Measurements from ENCODE around the gene EGFR. TPM values are rescaled to one million over a fixed set of nuclear protein-coding genes. Genes with fewer than 3 reads are reported as not detected.

EGFR gene
- total and polyA plus RNA-seq, 5 donors from 2014 or later = not detected

- no peak for ATAC-seq (ENCODE audit: low read depth in 2 of 2)
- H3K27ac Mint-ChIP-seq = no peak overlapping the region
These were observed 102.4 kb downstream of the EGFR start for GRCh38 chr7:55121249-55121648.

GRCh38 chr7:55122263-55122662, 103.4 kb downstream of the EGFR start:
- ATAC-seq (ENCODE audit: low read depth in 2 of 2) = no peak

More at GRCh38 chr7:55121249-55121648, 102.4 kb downstream of the EGFR start:
- H3K27me3 ChIP-seq (ENCODE audit: control insufficient read depth, insufficient read depth, low read length) = peaks cover 2% of the 10 kb centered on the region
- Mint-ChIP-seq H3K4me3 (no peak overlapping the region), H3K4me1 (no peaks in the 10 kb centered on the region), H3K27me3 (peaks cover 14% of the 10 kb centered on the region), H3K9me3 (peaks cover 0 to 1% (median 0%) of the 10 kb centered on the region in 7 donors), H3K36me3 (no peaks in the 10 kb centered on the region)
- no peak overlapping the region for H3K4me3 ChIP-seq (ENCODE audit: low read depth, low read length)
- no peak overlapping the region for H3K27ac ChIP-seq (ENCODE audit: insufficient read depth, low read length, poor library complexity, severe bottlenecking)
- no peaks in the 10 kb centered on the region for H3K9me3 ChIP-seq (ENCODE audit: control insufficient read depth in 2 of 2, low read length in 2 of 2)
- no peak for DNase-seq
- H3K36me3 ChIP-seq (ENCODE audit: control insufficient read depth, insufficient read depth, low read length) = no peaks in the 10 kb centered on the region
- H3K4me1 ChIP-seq (ENCODE audit: control insufficient read depth, insufficient read depth, low read length, poor library complexity, severe bottlenecking) = no peaks in the 10 kb centered on the region

DNA sequence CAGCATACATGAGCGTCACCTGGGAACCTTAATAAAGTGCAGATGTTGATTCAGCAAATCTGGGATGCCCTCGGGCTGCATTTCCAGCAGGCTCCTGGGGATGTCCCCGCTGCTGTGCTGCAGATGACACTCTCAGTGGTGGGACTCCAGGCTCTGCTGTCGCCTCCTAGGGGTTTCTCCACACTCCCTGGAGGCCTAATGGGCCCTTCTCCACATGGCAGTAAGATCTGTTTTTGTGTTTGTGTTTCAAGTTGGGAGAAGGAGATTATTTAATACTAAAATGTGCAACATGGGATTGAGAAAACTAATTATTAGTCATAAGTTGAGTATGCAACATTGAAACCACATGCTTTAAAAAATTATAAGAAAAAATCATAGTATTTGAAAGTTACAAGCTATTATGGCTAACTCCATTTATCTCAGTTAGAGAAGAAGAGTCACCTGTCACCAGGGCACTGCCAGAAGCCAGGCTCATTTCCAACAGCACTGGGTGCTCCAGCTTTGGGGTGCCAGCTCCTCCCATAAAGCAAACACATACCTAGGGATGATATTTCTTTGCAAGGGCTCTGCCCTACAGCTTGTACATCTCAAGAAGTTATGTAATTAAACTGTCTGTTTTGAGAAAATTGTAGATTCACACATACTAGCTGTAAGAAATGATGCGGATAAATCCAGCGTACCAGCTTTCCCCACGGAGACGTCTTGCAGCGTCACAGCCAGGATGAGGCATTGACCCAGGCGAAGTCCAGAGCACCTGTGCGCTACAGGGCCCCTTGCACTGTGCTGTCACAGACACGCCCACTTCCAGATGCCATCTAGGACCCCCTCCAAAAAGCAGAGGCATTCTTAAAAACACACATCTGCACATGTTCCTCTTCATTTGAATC, 106.4 kb downstream of the EGFR start:
- Histone ChIP-seq H3K9me3 (ENCODE audit: control insufficient read depth in 2 of 2, low read length in 2 of 2) (no peaks in the 10 kb centered on the region), H3K36me3 (ENCODE audit: control insufficient read depth, insufficient read depth, low read length) (no peaks in the 10 kb centered on the region), H3K27ac (ENCODE audit: insufficient read depth, low read length, poor library complexity, severe bottlenecking) (no peak overlapping the region), H3K4me3 (ENCODE audit: low read depth, low read length) (no peak overlapping the region), H3K4me1 (ENCODE audit: control insufficient read depth, insufficient read depth, low read length, poor library complexity, severe bottlenecking) (no peaks in the 10 kb centered on the region), H3K27me3 (ENCODE audit: control insufficient read depth, insufficient read depth, low read length) (peaks cover 2% of the 10 kb centered on the region)
- no peaks in the 10 kb centered on the region for H3K36me3 Mint-ChIP-seq
- DNase-seq (no peak), ATAC-seq (ENCODE audit: low read depth in 2 of 2) (no peak)
- peaks cover 15% of the 10 kb centered on the region for H3K27me3 Mint-ChIP-seq
- H3K27ac Mint-ChIP-seq = no peak overlapping the region
- peaks cover 0 to 1% (median 0%) of the 10 kb centered on the region in 7 donors for H3K9me3 Mint-ChIP-seq
- H3K4me3 Mint-ChIP-seq = no peak overlapping the region
- no peaks in the 10 kb centered on the region for H3K4me1 Mint-ChIP-seq

More at GRCh38 chr7:55122263-55122662, 103.4 kb downstream of the EGFR start:
- H3K36me3 Mint-ChIP-seq = no peaks in the 10 kb centered on the region
- Histone ChIP-seq H3K27ac (ENCODE audit: insufficient read depth, low read length, poor library complexity, severe bottlenecking) (no peak overlapping the region), H3K4me3 (ENCODE audit: low read depth, low read length) (no peak overlapping the region), H3K27me3 (ENCODE audit: control insufficient read depth, insufficient read depth, low read length) (peaks cover 2% of the 10 kb centered on the region), H3K4me1 (ENCODE audit: control insufficient read depth, insufficient read depth, low read length, poor library complexity, severe bottlenecking) (no peaks in the 10 kb centered on the region), H3K9me3 (ENCODE audit: control insufficient read depth in 2 of 2, low read length in 2 of 2) (no peaks in the 10 kb centered on the region), H3K36me3 (ENCODE audit: control insufficient read depth, insufficient read depth, low read length) (no peaks in the 10 kb centered on the region)
- no peak for DNase-seq
- no peaks in the 10 kb centered on the region for H3K4me1 Mint-ChIP-seq
- no peak overlapping the region for H3K27ac Mint-ChIP-seq
- peaks cover 14% of the 10 kb centered on the region for H3K27me3 Mint-ChIP-seq
- peaks cover 0 to 1% (median 0%) of the 10 kb centered on the region in 7 donors for H3K9me3 Mint-ChIP-seq
- H3K4me3 Mint-ChIP-seq = no peak overlapping the region

GRCh38 chr7:55127135-55127551, 108.3 kb downstream of the EGFR start:
- Mint-ChIP-seq H3K9me3 (peaks cover 0 to 1% (median 0%) of the 10 kb centered on the region in 7 donors), H3K36me3 (no peaks in the 10 kb centered on the region), H3K27me3 (peaks cover 15% of the 10 kb centered on the region), H3K27ac (no peak overlapping the region), H3K4me3 (no peak overlapping the region), H3K4me1 (no peaks in the 10 kb centered on the region)
- H3K27me3 ChIP-seq (ENCODE audit: control insufficient read depth, insufficient read depth, low read length) = peaks cover 2% of the 10 kb centered on the region
- no peaks in the 10 kb centered on the region for H3K4me1 ChIP-seq (ENCODE audit: control insufficient read depth, insufficient read depth, low read length, poor library complexity, severe bottlenecking)
- no peak overlapping the region for H3K4me3 ChIP-seq (ENCODE audit: low read depth, low read length)
- H3K9me3 ChIP-seq (ENCODE audit: control insufficient read depth in 2 of 2, low read length in 2 of 2) = no peaks in the 10 kb centered on the region
- H3K36me3 ChIP-seq (ENCODE audit: control insufficient read depth, insufficient read depth, low read length) = no peaks in the 10 kb centered on the region
- no peak for ATAC-seq (ENCODE audit: low read depth in 2 of 2)
- no peak for DNase-seq
- no peak overlapping the region for H3K27ac ChIP-seq (ENCODE audit: insufficient read depth, low read length, poor library complexity, severe bottlenecking)

DNA sequence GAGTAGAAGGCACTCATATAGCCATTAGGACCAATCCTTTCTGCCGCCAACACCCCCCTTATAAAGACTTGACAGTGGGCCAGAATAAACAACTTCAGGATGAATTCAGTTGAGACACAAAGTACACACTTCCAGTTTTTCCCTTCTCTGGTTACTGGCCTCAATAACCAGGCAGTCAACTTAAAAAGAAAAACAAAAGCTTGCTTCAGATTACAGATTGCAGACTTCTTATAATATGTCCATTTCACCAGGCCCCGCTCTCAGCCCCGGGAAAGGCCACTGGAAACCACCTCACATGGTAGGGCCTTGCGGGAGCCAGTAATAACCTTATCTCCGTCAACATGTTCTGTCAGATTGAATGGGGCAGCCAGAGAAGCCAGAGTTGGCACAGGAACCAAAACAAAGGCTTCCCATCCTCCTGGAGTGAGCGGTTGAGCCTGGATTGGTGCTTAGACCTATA, 108.8 kb downstream of the EGFR start:
- H3K27ac Mint-ChIP-seq = no peak overlapping the region
- Histone ChIP-seq H3K27ac (ENCODE audit: insufficient read depth, low read length, poor library complexity, severe bottlenecking) (no peak overlapping the region), H3K4me3 (ENCODE audit: low read depth, low read length) (no peak overlapping the region), H3K9me3 (ENCODE audit: control insufficient read depth in 2 of 2, low read length in 2 of 2) (no peaks in the 10 kb centered on the region), H3K36me3 (ENCODE audit: control insufficient read depth, insufficient read depth, low read length) (no peaks in the 10 kb centered on the region), H3K27me3 (ENCODE audit: control insufficient read depth, insufficient read depth, low read length) (peaks cover 2% of the 10 kb centered on the region), H3K4me1 (ENCODE audit: control insufficient read depth, insufficient read depth, low read length, poor library complexity, severe bottlenecking) (no peaks in the 10 kb centered on the region)
- DNase-seq = no peak
- H3K36me3 Mint-ChIP-seq = no peaks in the 10 kb centered on the region
- no peaks in the 10 kb centered on the region for H3K4me1 Mint-ChIP-seq
- ATAC-seq (ENCODE audit: low read depth in 2 of 2) = no peak
- peaks cover 17% of the 10 kb centered on the region for H3K27me3 Mint-ChIP-seq
- peaks cover 0 to 1% (median 0%) of the 10 kb centered on the region in 7 donors for H3K9me3 Mint-ChIP-seq
- H3K4me3 Mint-ChIP-seq = no peak overlapping the region

GRCh38 chr7:55128693-55129394, 110.0 kb downstream of the EGFR start:
- H3K27me3 Mint-ChIP-seq = peaks cover 22% of the 10 kb centered on the region

GRCh38 chr7:55129541-55130394, 111.0 kb downstream of the EGFR start:
- no peaks in the 10 kb centered on the region for H3K36me3 Mint-ChIP-seq
- no peaks in the 10 kb centered on the region for H3K4me1 ChIP-seq (ENCODE audit: control insufficient read depth, insufficient read depth, low read length, poor library complexity, severe bottlenecking)
- H3K27ac Mint-ChIP-seq = no peak overlapping the region
- peaks cover 19% of the 10 kb centered on the region for H3K27me3 Mint-ChIP-seq
- DNase-seq (no peak), ATAC-seq (ENCODE audit: low read depth in 2 of 2) (no peak)
- no peaks in the 10 kb centered on the region for H3K36me3 ChIP-seq (ENCODE audit: control insufficient read depth, insufficient read depth, low read length)
- no peak overlapping the region for H3K27ac ChIP-seq (ENCODE audit: insufficient read depth, low read length, poor library complexity, severe bottlenecking)
- H3K9me3 Mint-ChIP-seq = peaks cover 0 to 4% (median 0%) of the 10 kb centered on the region in 7 donors
- H3K27me3 ChIP-seq (ENCODE audit: control insufficient read depth, insufficient read depth, low read length) = no peaks in the 10 kb centered on the region
- no peak overlapping the region for H3K4me3 Mint-ChIP-seq
- H3K4me1 Mint-ChIP-seq = no peaks in the 10 kb centered on the region
- H3K9me3 ChIP-seq (ENCODE audit: control insufficient read depth in 2 of 2, low read length in 2 of 2) = no peaks in the 10 kb centered on the region
- H3K4me3 ChIP-seq (ENCODE audit: low read depth, low read length) = no peak overlapping the region

More at GRCh38 chr7:55128693-55129394, 110.0 kb downstream of the EGFR start:
- no peaks in the 10 kb centered on the region for H3K36me3 Mint-ChIP-seq
- Histone ChIP-seq H3K27me3 (ENCODE audit: control insufficient read depth, insufficient read depth, low read length) (peaks cover under 1% of the 10 kb centered on the region), H3K9me3 (ENCODE audit: control insufficient read depth in 2 of 2, low read length in 2 of 2) (no peaks in the 10 kb centered on the region), H3K4me1 (ENCODE audit: control insufficient read depth, insufficient read depth, low read length, poor library complexity, severe bottlenecking) (no peaks in the 10 kb centered on the region), H3K36me3 (ENCODE audit: control insufficient read depth, insufficient read depth, low read length) (no peaks in the 10 kb centered on the region), H3K27ac (ENCODE audit: insufficient read depth, low read length, poor library complexity, severe bottlenecking) (no peak overlapping the region), H3K4me3 (ENCODE audit: low read depth, low read length) (no peak overlapping the region)
- peak overlapping the region in 1 of 4 donors; percentile 39 for H3K4me3 Mint-ChIP-seq
- DNase-seq (no peak), ATAC-seq (ENCODE audit: low read depth in 2 of 2) (no peak)
- no peak overlapping the region for H3K27ac Mint-ChIP-seq
- no peaks in the 10 kb centered on the region for H3K4me1 Mint-ChIP-seq
- peaks cover 0 to 4% (median 0%) of the 10 kb centered on the region in 7 donors for H3K9me3 Mint-ChIP-seq

Data from CD4-positive, CD25-positive, alpha-beta regulatory T cell (primary cell).